Ectodermal cell (in vitro differentiated cells): ENCODE measurements around the gene LILRB1.
"Not testable (repeated sequence)": the region's sequence is repeated elsewhere in the genome, so short reads cannot be mapped to it uniquely, and the experiment has no call there.

Experiments used
- H3K27ac ChIP-seq: 2 replicates; pipeline ENCODE4 v1.7.0; 2013; ENCODE audit warnings: mild to moderate bottlenecking, low read depth, low read length; ENCODE audit not compliant: insufficient read depth, poor library complexity, severe bottlenecking
- H3K27me3 ChIP-seq: 2 replicates; pipeline ENCODE4 v1.7.0; 2013; ENCODE audit warnings: mild to moderate bottlenecking, low read length; ENCODE audit not compliant: insufficient read depth, control insufficient read depth, poor library complexity, severe bottlenecking
- H3K36me3 ChIP-seq: one replicate; pipeline ENCODE4 v1.7.0; 2013; ENCODE audit warnings: low read length; ENCODE audit not compliant: control insufficient read depth, insufficient read depth
- H3K4me1 ChIP-seq: one replicate; pipeline ENCODE4 v1.7.0; 2013; ENCODE audit warnings: low read length; ENCODE audit not compliant: control insufficient read depth, insufficient read depth
- H3K4me3 ChIP-seq: 2 replicates; pipeline ENCODE4 v1.7.0; 2013; ENCODE audit warnings: low read depth, low read length, control low read depth; ENCODE audit not compliant: insufficient read depth
- H3K9me3 ChIP-seq: 2 replicates; pipeline ENCODE4 v1.7.0; 2013; ENCODE audit warnings: mild to moderate bottlenecking, low read length, moderate library complexity; ENCODE audit not compliant: control insufficient read depth
- WGBS, 2 experiments: methylation state at CpG; one replicate each; pipeline ENCODE4 v1.1.7; 2013; ENCODE audit warnings: missing lambda C conversion rate in 2 of 2; 5-methylcytosine and 5-hydroxymethylcytosine counted together

The LILRB1 gene

GRCh38 chr19:54622431-54622830, 7.9 kb upstream of the LILRB1 start:
- WGBS, 2 experiments, result 50 to 67% methylated on average over 4 of the region's 4 CpGs
- Histone ChIP-seq H3K36me3 (no peaks in the 10 kb centered on the region), H3K9me3 (peaks cover 2% of the 10 kb centered on the region), H3K27ac (no peak overlapping the region), H3K27me3 (no peaks in the 10 kb centered on the region), H3K4me3 (no peak overlapping the region), H3K4me1 (no peaks in the 10 kb centered on the region)

DNA sequence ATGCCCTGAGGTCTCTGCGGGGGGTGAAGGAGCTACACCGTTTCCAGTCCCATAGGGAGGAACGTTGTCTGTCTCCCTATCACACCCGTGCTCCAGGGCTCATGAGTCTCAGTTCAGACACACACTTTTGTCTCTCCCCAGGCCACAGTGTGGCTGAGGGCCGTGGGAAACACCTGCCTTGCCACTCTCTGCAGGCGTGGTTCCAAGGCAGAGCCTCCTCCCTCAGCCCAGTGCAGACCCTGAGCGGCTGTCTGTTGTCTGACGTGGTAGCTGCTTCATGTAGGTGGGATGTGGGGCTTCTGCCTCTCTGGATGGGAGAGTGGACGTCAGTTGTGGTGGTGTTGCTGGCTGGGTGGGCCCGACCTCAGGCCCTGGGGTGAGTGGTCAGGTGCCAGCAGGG, 6.0 kb upstream of the LILRB1 start:
- H3K4me1 ChIP-seq, H3K9me3 ChIP-seq, H3K27me3 ChIP-seq, H3K36me3 ChIP-seq, H3K27ac ChIP-seq, H3K4me3 ChIP-seq: not testable (repeated sequence)
- 80 to 81% methylated on average over 8 of the region's 10 CpGs for WGBS, 2 experiments

DNA sequence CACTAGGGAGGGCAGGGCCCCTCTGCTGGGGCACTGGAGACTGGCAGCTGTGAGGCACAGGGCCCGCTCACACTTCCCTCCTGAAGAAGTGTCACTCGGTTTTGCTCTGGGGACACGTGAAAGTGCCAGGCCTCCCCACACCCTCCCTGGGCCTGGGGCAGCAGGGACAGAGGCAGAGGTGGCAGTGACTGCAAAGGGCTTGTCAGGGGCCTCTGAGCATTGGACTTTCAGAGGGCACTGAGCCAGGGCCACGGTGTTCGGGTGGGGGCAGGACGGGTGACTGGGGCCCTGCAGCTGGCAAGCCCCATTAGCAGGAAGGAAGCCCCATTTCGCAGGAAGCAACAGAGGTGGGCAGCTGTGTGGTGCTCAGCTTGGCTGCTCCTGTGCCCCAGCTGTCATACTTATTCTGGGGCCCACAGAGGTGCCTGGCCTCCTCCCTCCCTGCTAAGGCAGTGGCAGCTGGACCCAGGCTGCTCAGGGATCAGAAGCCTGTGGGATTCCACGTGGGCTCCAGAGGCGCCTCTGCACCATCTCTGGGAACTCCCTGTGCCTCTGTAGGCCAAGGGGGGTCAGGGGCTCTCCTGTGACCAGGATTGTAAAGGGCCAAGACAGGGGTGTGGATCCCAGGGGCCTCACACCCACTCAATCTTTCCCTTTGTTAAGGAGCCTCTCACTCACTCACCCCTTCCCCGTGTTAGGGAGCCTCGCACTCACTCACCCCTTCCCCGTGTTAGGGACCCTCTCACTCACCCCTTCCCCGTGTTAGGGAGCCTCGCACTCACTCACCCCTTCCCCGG, 5.2 kb upstream of the LILRB1 start:
- H3K27me3 ChIP-seq, H3K4me3 ChIP-seq, H3K27ac ChIP-seq, H3K36me3 ChIP-seq, H3K4me1 ChIP-seq, H3K9me3 ChIP-seq: not testable (repeated sequence)
- WGBS, 2 experiments, result 64 to 67% methylated on average over 10 to 11 of the region's 15 CpGs

- no peaks in the 10 kb centered on the region for H3K36me3 ChIP-seq
- peaks cover 5% of the 10 kb centered on the region for H3K9me3 ChIP-seq
- H3K4me3 ChIP-seq, result no peak overlapping the region
- no peaks in the 10 kb centered on the region for H3K27me3 ChIP-seq
- 65 to 66% methylated on average over 8 of the region's 8 CpGs for WGBS, 2 experiments
- H3K27ac ChIP-seq, result no peak overlapping the region
- H3K4me1 ChIP-seq, result no peaks in the 10 kb centered on the region
These were observed 3.5 kb upstream of the LILRB1 start for GRCh38 chr19:54626757-54627156.

- not testable (repeated sequence) for H3K36me3 ChIP-seq, H3K27me3 ChIP-seq, H3K27ac ChIP-seq, H3K9me3 ChIP-seq, H3K4me1 ChIP-seq, H3K4me3 ChIP-seq
- WGBS, 2 experiments, result 60 to 64% methylated on average over 4 of the region's 4 CpGs
These were observed 2.4 kb upstream of the LILRB1 start for GRCh38 chr19:54627912-54628311.

GRCh38 chr19:54630782-54631181, 498 bp downstream of the LILRB1 start:
- Histone ChIP-seq H3K27me3 (no peaks in the 10 kb centered on the region), H3K4me1 (no peaks in the 10 kb centered on the region), H3K4me3 (no peak overlapping the region), H3K27ac (no peak overlapping the region), H3K9me3 (peaks cover 5% of the 10 kb centered on the region), H3K36me3 (no peaks in the 10 kb centered on the region)
- WGBS, 2 experiments, result 70 to 72% methylated on average over 6 of the region's 6 CpGs

- not testable (repeated sequence) for H3K36me3 ChIP-seq, H3K4me1 ChIP-seq, H3K27ac ChIP-seq, H3K4me3 ChIP-seq, H3K27me3 ChIP-seq, H3K9me3 ChIP-seq
- whole genome bisulfite sequencing, 2 experiments, result 82% methylated on average over 23 of the region's 23 CpGs
These were observed 1.4 kb downstream of the LILRB1 start for GRCh38 chr19:54631489-54632337.

- WGBS, 2 experiments, result 78 to 79% methylated on average over 16 of the region's 16 CpGs
- not testable (repeated sequence) for H3K27me3 ChIP-seq, H3K27ac ChIP-seq
These were observed 2.2 kb downstream of the LILRB1 start for GRCh38 chr19:54632517-54632916.

DNA sequence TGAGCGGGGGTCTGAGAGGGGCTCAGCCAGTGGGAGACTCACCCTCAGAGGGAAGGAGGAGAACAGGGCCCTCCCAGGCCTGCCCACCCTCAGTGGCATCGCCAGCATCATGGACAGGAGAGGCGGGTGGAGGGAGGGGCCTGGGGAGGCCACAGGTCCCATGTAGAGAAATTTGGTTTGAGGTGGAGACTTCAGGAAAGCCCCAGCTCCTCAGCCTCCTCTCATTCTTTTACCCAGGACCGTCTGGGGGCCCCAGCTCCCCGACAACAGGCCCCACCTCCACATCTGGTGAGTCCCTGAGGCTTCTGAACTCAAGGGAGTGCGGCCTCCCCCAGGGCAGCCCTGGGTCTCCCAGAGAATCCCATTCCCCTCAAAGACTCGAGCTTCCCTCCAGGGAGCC, 3.1 kb downstream of the LILRB1 start:
- H3K27me3 ChIP-seq, result no peaks in the 10 kb centered on the region
- H3K36me3 ChIP-seq, result no peaks in the 10 kb centered on the region
- H3K4me3 ChIP-seq, result no peak overlapping the region
- H3K4me1 ChIP-seq, result no peaks in the 10 kb centered on the region
- peaks cover 5% of the 10 kb centered on the region for H3K9me3 ChIP-seq
- H3K27ac ChIP-seq, result no peak overlapping the region
- 66 to 68% methylated on average over 7 of the region's 7 CpGs for WGBS, 2 experiments

More at GRCh38 chr19:54632517-54632916, 2.2 kb downstream of the LILRB1 start:
- H3K36me3 ChIP-seq, H3K4me3 ChIP-seq, H3K4me1 ChIP-seq, H3K9me3 ChIP-seq: not testable (repeated sequence)

DNA sequence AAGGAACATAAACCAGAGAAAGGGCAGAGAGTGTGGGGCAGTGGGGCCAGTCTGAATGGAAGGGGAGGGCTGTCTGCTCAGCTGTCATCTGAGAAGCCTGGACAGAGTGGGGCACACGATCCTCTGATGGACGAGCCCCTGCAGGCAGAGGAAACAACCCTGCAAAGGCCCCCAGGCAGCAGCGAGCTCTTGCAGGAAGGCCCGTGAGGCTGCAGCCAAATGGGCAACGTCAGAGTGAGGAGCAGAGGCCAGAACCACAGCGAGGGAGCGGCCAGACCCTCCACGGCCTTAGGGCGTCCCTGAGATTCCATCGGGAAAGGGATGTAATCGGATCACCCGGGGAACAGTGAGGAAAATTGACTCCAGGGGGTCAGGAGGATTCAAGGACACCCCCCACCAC, 5.8 kb downstream of the LILRB1 start:
- not testable (repeated sequence) for H3K27me3 ChIP-seq, H3K36me3 ChIP-seq, H3K9me3 ChIP-seq, H3K27ac ChIP-seq, H3K4me1 ChIP-seq, H3K4me3 ChIP-seq
- WGBS, 2 experiments, result 77 to 78% methylated on average over 12 of the region's 12 CpGs
